Keratinocyte (primary cell): ENCODE results near the gene WDR93. TPM values are rescaled to one million over a fixed set of nuclear protein-coding genes. Genes with fewer than 3 reads are reported as not detected.
"Not testable (repeated sequence)": the region's sequence is repeated elsewhere in the genome, so short reads cannot be mapped to it uniquely, and the experiment has no call there.

Experiments used
- DNase-seq: peaks from one replicate; pipeline ENCODE4 v3.0.0-alpha.2; 2011; ENCODE audit warnings: low read depth, missing footprints, low spot score
- FAIRE-seq: peaks from 2 replicates; lab custom pipeline; 2011; peaks lifted over from hg19 to GRCh38; lab: Jason Lieb, UNC
- H2AFZ ChIP-seq: 2 replicates; pipeline ENCODE4 v1.6.0; 2012; ENCODE audit warnings: low read length, control low read depth, inconsistent platforms; ENCODE audit not compliant: control insufficient read depth
- H3K27ac ChIP-seq: 2 replicates; pipeline ENCODE4 v1.5.1; 2011; ENCODE audit warnings: low read length; ENCODE audit not compliant: control insufficient read depth, insufficient read depth
- H3K27me3 ChIP-seq: 3 replicates; pipeline ENCODE4 v1.6.0; 2011; ENCODE audit warnings: low read length; ENCODE audit not compliant: control insufficient read depth, insufficient read depth; ENCODE audit errors: extremely low read depth
- H3K36me3 ChIP-seq, 2 experiments: 2 replicates in 1 of 2; 3 replicates in 1 of 2; pipeline ENCODE4 v1.5.1; 2011; ENCODE audit warnings: low read length in 2 of 2, mild to moderate bottlenecking in 1 of 2; ENCODE audit not compliant: control insufficient read depth in 2 of 2, insufficient read depth in 2 of 2; ENCODE audit errors: extremely low read depth in 1 of 2
- H3K4me1 ChIP-seq: 3 replicates; pipeline ENCODE4 v1.5.1; 2011; ENCODE audit warnings: low read length; ENCODE audit not compliant: control insufficient read depth, insufficient read depth; ENCODE audit errors: extremely low read depth
- H3K4me2 ChIP-seq: 3 replicates; pipeline ENCODE4 v1.6.0; 2011; ENCODE audit warnings: low read depth, low read length; ENCODE audit not compliant: control insufficient read depth, insufficient read depth; ENCODE audit errors: extremely low read depth
- H3K4me3 ChIP-seq, 3 experiments: fragments of 200-600 bp in 1 of 3; sonication (generic) in 1 of 3; 2 replicates in 2 of 3; 3 replicates in 1 of 3; pipeline ENCODE4 v1.5.1; 2011 to 2016; ENCODE audit warnings: low read length in 3 of 3, mild to moderate bottlenecking in 3 of 3, control low read depth in 2 of 3, inconsistent platforms in 1 of 3, low read depth in 1 of 3, mixed read lengths in 1 of 3, mixed run types in 1 of 3, moderate library complexity in 1 of 3; ENCODE audit not compliant: control insufficient read depth in 2 of 3, insufficient read depth in 2 of 3; ENCODE audit errors: extremely low read depth in 1 of 3
- H3K79me2 ChIP-seq: 2 replicates; pipeline ENCODE4 v1.6.0; 2012; ENCODE audit warnings: low read length; ENCODE audit not compliant: control insufficient read depth, insufficient read depth
- H3K9ac ChIP-seq: 3 replicates; pipeline ENCODE4 v1.6.0; 2011; ENCODE audit warnings: low read length; ENCODE audit not compliant: control insufficient read depth, insufficient read depth; ENCODE audit errors: extremely low read depth
- H3K9me1 ChIP-seq: 3 replicates; pipeline ENCODE4 v1.6.0; 2011; ENCODE audit warnings: low read length; ENCODE audit not compliant: control insufficient read depth, insufficient read depth; ENCODE audit errors: extremely low read depth
- H3K9me3 ChIP-seq: 2 replicates; pipeline ENCODE4 v1.5.1; 2012; ENCODE audit warnings: low read depth, low read length; ENCODE audit not compliant: control insufficient read depth
- H4K20me1 ChIP-seq: 3 replicates; pipeline ENCODE4 v1.6.0; 2011; ENCODE audit warnings: low read length; ENCODE audit not compliant: control insufficient read depth, insufficient read depth; ENCODE audit errors: extremely low read depth
- EZH2 ChIP-seq: IDR thresholded peaks from one replicate; pipeline ENCODE4 v1.6.1; 2012; ENCODE audit warnings: inconsistent platforms, mild to moderate bottlenecking, low read length, moderate library complexity
- dilution Hi-C: fragments of 300-500 bp; cut with MboI; formaldehyde crosslinking; loops from one replicate; pipeline ENCODE4 v1.7.0; 2020; ENCODE audit warnings: low sequenced_read_pairs; ENCODE audit not compliant: extremely low pct_ligation_motif_present
- polyA plus RNA-seq, 5 experiments: library from polyadenylated mRNA; depleted of rRNA in 3 of 5; stranded (reverse) in 3 of 5; stranded (forward) in 1 of 5; unstranded in 1 of 5; fragments of >200 nt; gene quantifications; 1 replicate in 1 of 5; 2 replicates in 3 of 5; 3 replicates in 1 of 5; pipeline versions ENCODE4 v1.2.1 to v1.2.3, GENCODE V29; 2011 to 2012; ENCODE audit warnings: missing spikeins in 2 of 5, low read depth in 1 of 5, low replicate concordance in 1 of 5
- TF ChIP-seq, protein P1 (sequence below), 3 experiments: IDR thresholded peaks in 1 of 3; conservative IDR thresholded peaks in 1 of 3; optimal IDR thresholded peaks in 1 of 3; 2 replicates in 2 of 3; 3 replicates in 1 of 3; pipeline versions ENCODE3 to v1.5.1; 2011; ENCODE audit warnings: low read length in 3 of 3, mild to moderate bottlenecking in 3 of 3, moderate library complexity in 2 of 3, control low read depth in 1 of 3, inconsistent platforms in 1 of 3; ENCODE audit not compliant: insufficient read depth in 2 of 3; ENCODE audit errors: extremely low read depth in 1 of 3

Gene WDR93
- polyA plus RNA-seq, 1 donor (not counting 4 experiments of a cell fraction or from before 2014, with no cell fraction given) = 0.05 TPM

DNA sequence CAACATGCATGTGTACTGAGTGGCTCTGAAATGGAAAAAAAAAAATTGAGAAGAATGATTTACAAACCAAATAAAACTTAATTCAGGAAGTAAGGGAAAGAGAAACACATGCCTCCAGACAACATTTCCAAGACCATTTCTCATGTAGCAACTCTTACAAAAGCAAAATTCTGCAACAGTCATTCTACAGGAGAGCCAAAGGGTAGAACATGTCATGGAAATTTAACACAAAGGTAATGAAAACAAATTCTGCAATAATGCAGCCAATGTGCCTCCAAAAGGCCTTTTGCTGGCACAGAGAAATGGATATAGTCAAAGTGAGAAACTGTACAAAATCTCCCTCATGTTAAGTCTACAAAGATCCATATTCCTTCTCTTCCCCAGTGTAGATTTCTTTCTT lies 4.1 kb upstream of the WDR93 start:
- Histone ChIP-seq H3K79me2 (no peaks in the 10 kb centered on the region), H3K27ac (no peak overlapping the region), H3K36me3 (no peaks in the 10 kb centered on the region), H2AFZ (no peak overlapping the region), H3K27me3 (no peaks in the 10 kb centered on the region), H3K9me1 (no peaks in the 10 kb centered on the region), H3K4me1 (no peaks in the 10 kb centered on the region), H3K9ac (no peak overlapping the region), H3K4me3 (no peak overlapping the region), H3K9me3 (no peaks in the 10 kb centered on the region), H3K4me2 (no peak overlapping the region), H4K20me1 (no peaks in the 10 kb centered on the region)
- no peak for DNase-seq
- FAIRE-seq = no peak
- no peak for TF ChIP-seq EZH2
- TF ChIP-seq, protein P1, sequence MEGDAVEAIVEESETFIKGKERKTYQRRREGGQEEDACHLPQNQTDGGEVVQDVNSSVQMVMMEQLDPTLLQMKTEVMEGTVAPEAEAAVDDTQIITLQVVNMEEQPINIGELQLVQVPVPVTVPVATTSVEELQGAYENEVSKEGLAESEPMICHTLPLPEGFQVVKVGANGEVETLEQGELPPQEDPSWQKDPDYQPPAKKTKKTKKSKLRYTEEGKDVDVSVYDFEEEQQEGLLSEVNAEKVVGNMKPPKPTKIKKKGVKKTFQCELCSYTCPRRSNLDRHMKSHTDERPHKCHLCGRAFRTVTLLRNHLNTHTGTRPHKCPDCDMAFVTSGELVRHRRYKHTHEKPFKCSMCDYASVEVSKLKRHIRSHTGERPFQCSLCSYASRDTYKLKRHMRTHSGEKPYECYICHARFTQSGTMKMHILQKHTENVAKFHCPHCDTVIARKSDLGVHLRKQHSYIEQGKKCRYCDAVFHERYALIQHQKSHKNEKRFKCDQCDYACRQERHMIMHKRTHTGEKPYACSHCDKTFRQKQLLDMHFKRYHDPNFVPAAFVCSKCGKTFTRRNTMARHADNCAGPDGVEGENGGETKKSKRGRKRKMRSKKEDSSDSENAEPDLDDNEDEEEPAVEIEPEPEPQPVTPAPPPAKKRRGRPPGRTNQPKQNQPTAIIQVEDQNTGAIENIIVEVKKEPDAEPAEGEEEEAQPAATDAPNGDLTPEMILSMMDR (optimal IDR thresholded peaks at IDR 0.05 in 1 of 3, IDR thresholded peaks at IDR 0.05 in 1 of 3, conservative IDR thresholded peaks at IDR 0.05 in 1 of 3; ENCODE audit: extremely low read depth in 1 of 3, insufficient read depth in 2 of 3, low read length in 3 of 3) = no peak
- dilution Hi-C loops = no loop called here

DNA sequence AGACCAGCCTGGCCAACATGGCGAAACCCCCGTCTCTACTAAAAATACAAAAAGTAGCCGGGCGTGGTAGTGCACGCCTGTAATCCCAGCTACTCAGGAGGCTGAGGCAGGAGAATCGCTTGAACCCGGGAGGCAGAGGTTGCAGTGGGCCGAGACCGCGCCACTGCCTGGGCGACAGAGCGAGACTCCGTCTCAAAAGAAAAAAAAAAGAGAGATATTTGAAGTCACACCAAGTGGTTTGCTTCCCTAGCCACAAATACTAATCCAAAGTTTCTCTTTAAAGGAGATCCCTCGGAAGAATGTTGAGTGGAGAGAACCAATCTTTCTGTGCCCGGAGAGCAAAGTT lies 708 bp upstream of the WDR93 start:
- dilution Hi-C loops, H3K9me3 ChIP-seq, H3K36me3 ChIP-seq, H3K27me3 ChIP-seq, FAIRE-seq, H4K20me1 ChIP-seq, H3K9me1 ChIP-seq, DNase-seq, H3K4me1 ChIP-seq, H3K79me2 ChIP-seq: not testable (repeated sequence)
- peak overlapping the region; percentile 62 to 82 (median 74) for H3K4me3 ChIP-seq
- peak overlapping the region; percentile 71 for H3K9ac ChIP-seq
- peak overlapping the region; percentile 82 for H3K4me2 ChIP-seq
- H2AFZ ChIP-seq = peak overlapping the region; percentile 99
- H3K27ac ChIP-seq = peak overlapping the region; percentile 46

DNA sequence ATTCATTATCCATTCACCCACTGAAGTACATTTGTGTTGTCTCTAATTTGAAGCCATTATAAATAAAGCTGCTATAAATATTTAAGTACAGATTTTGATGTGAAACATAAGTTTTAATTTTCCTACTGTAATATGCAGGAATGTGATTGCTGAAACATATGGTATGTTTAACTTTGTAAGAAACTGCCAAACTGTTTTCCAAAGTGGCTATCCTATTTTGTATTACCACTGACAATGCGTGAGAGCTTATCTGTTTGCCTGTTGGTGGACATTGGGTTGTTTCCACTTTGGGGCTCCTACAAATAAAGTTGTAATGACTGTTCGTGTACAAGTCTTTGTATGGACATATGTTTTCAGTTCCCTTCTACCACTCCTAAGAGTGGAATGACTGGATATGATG lies 2.5 kb downstream of the WDR93 start:
- no peaks in the 10 kb centered on the region for H3K79me2 ChIP-seq
- no peak overlapping the region for H3K27ac ChIP-seq
- H4K20me1 ChIP-seq = no peaks in the 10 kb centered on the region
- no peaks in the 10 kb centered on the region for H3K9me3 ChIP-seq
- no peak overlapping the region for H3K9ac ChIP-seq
- no peaks in the 10 kb centered on the region for H3K4me1 ChIP-seq
- no peaks in the 10 kb centered on the region for H3K27me3 ChIP-seq
- FAIRE-seq = no peak
- no peak overlapping the region for H2AFZ ChIP-seq
- H3K36me3 ChIP-seq = no peaks in the 10 kb centered on the region
- H3K4me3 ChIP-seq = no peak overlapping the region
- H3K9me1 ChIP-seq = no peaks in the 10 kb centered on the region
- TF ChIP-seq, protein P1 (optimal IDR thresholded peaks at IDR 0.05 in 1 of 3, IDR thresholded peaks at IDR 0.05 in 1 of 3, conservative IDR thresholded peaks at IDR 0.05 in 1 of 3; ENCODE audit: extremely low read depth in 1 of 3, insufficient read depth in 2 of 3, low read length in 3 of 3) = no peak
- TF ChIP-seq EZH2 = no peak
- dilution Hi-C loops = no loop called here
- no peak overlapping the region for H3K4me2 ChIP-seq
- DNase-seq = no peak
